K562 (cell line): Measurements from ENCODE around the gene GART. TPM values are rescaled to one million over a fixed set of nuclear protein-coding genes. Genes with fewer than 3 reads are reported as not detected.

Experiments
- ATF1 ChIP-seq, 2 experiments: fragments of 450-650 bp in 1 of 2; IDR thresholded peaks; 2 replicates each; pipeline ENCODE4 v1.6.1; 2016; ENCODE audit warnings: missing compliant biosample characterization in 1 of 2, missing genetic modification characterization in 1 of 2
- FIP1L1 ChIP-seq: fragments of 200-400 bp; formaldehyde crosslinking; IDR thresholded peaks from 2 replicates; pipeline ENCODE4 v1.6.1; 2018; ENCODE audit warnings: mild to moderate bottlenecking, low read depth, low read length; ENCODE audit not compliant: poor library complexity, severe bottlenecking
- HDAC3 ChIP-seq: fragments of 450-650 bp; IDR thresholded peaks from 2 replicates; pipeline ENCODE4 v1.6.1; 2018; ENCODE audit warnings: borderline replicate concordance, mild to moderate bottlenecking, moderate library complexity; ENCODE audit not compliant: partially characterized antibody
- HES1 ChIP-seq: fragments of 450-650 bp; IDR thresholded peaks from 2 replicates; pipeline ENCODE4 v1.6.1; 2016; ENCODE audit warnings: low read depth, mild to moderate bottlenecking, moderate library complexity
- KLF16 ChIP-seq: IDR thresholded peaks from 2 replicates; pipeline ENCODE4 v1.6.1; 2016; ENCODE audit warnings: antibody characterized with exemption
- MIER1 ChIP-seq: fragments of 450-650 bp; IDR thresholded peaks from 2 replicates; pipeline ENCODE4 v1.6.1; 2016; ENCODE audit warnings: antibody characterized with exemption, mild to moderate bottlenecking, low read depth
- NELFE ChIP-seq: IDR thresholded peaks from 2 replicates; pipeline ENCODE4 v1.6.1; 2011; ENCODE audit warnings: mild to moderate bottlenecking; ENCODE audit not compliant: insufficient read depth, insufficient read length
- PURB ChIP-seq: sonication (generic); formaldehyde crosslinking; IDR thresholded peaks from 2 replicates; pipeline ENCODE4 v1.9.0; 2021; ENCODE audit warnings: low read depth, mild to moderate bottlenecking, missing genetic modification reagents
- SP2 ChIP-seq: IDR thresholded peaks from 2 replicates; pipeline ENCODE4 v1.6.1; 2011; ENCODE audit warnings: mild to moderate bottlenecking, low read depth, low read length, moderate library complexity; ENCODE audit not compliant: poor library complexity, severe bottlenecking; ENCODE audit errors: extremely low read depth
- TRIM24 ChIP-seq, 2 experiments: fragments of 450-650 bp; IDR thresholded peaks; 2 replicates each; pipeline ENCODE4 v1.6.1; 2016
- U2AF1 ChIP-seq: fragments of 200-400 bp; formaldehyde crosslinking; optimal IDR thresholded peaks from 2 replicates; pipeline ENCODE3; 2017; ENCODE audit warnings: mild to moderate bottlenecking, low read depth, low read length, moderate library complexity
- U2AF2 ChIP-seq: fragments of 200-400 bp; formaldehyde crosslinking; optimal IDR thresholded peaks from 2 replicates; pipeline ENCODE3; 2017; ENCODE audit warnings: low read depth, mild to moderate bottlenecking, low read length
- ZNF253 ChIP-seq: fragments of 250-450 bp; sonication (Bioruptor Pico); conservative IDR thresholded peaks from 2 replicates; pipeline ENCODE4 v1.6.1; 2021; ENCODE audit warnings: mild to moderate bottlenecking
- ZNF740 ChIP-seq, 3 experiments: fragments of 200-800 bp in 1 of 3; sonication (Bioruptor generic) in 1 of 3; sonication (generic) in 1 of 3; formaldehyde crosslinking in 1 of 3; IDR thresholded peaks; 2 replicates each; pipeline versions ENCODE4 v1.6.1 to v1.8.0; 2016 to 2022; ENCODE audit warnings: mild to moderate bottlenecking in 2 of 3, missing compliant biosample characterization in 2 of 3, missing genetic modification characterization in 2 of 3, missing genetic modification reagents in 1 of 3
- ZSCAN32 ChIP-seq: fragments of 450-650 bp; formaldehyde crosslinking; IDR thresholded peaks from 2 replicates; pipeline ENCODE4 v1.4.0; 2020; ENCODE audit warnings: mild to moderate bottlenecking, moderate library complexity
- polyA plus RNA-seq, 8 experiments: library from polyadenylated mRNA; depleted of rRNA in 4 of 8; stranded (reverse) in 5 of 8; unstranded in 3 of 8; fragments of >200 nt; fragmentation: Nextera tagmentation in 2 of 8; fragmentation: Illumina TruSeq in 1 of 8; extraction: Ambion mirVana in 2 of 8; extraction: Trizol in 1 of 8; gene quantifications; 2 replicates each; pipeline versions ENCODE4 v1.2.1 to v1.2.3, GENCODE V29; 2011 to 2014; ENCODE audit warnings: inconsistent platforms in 1 of 8, missing spikeins in 1 of 8
- total RNA-seq, 7 experiments: library from RNA; depleted of rRNA in 6 of 7; stranded (reverse); fragments of >200 nt in 6 of 7; fragmentation: Illumina TruSeq in 2 of 7; extraction: Trizol in 2 of 7; gene quantifications; 2 replicates each; pipeline versions ENCODE4 v1.2.1 to v1.2.3, GENCODE V29; 2011 to 2021; ENCODE audit warnings: low replicate concordance in 1 of 7
- TF ChIP-seq, protein P1 (sequence below): sonication (generic); formaldehyde crosslinking; IDR thresholded peaks from 2 replicates; pipeline ENCODE4 v1.8.0; 2023; ENCODE audit warnings: mild to moderate bottlenecking, missing genetic modification reagents
- TF ChIP-seq, protein P2 (sequence below), 2 experiments: IDR thresholded peaks; 2 replicates each; pipeline ENCODE4 v1.6.1; 2011; ENCODE audit warnings: borderline replicate concordance in 1 of 2, control low read depth in 1 of 2, low read depth in 1 of 2, low read length in 1 of 2, mild to moderate bottlenecking in 1 of 2, mixed read lengths in 1 of 2, moderate library complexity in 1 of 2; ENCODE audit not compliant: insufficient read depth in 1 of 2, insufficient read length in 1 of 2, poor library complexity in 1 of 2, severe bottlenecking in 1 of 2; ENCODE audit errors: extremely low read depth in 1 of 2

The GART gene
- total and polyA plus RNA-seq, 9 of the 15 experiments (the other 6 are each of a cell fraction or from before 2014, with no cell fraction given) = 141 to 429 (median 349) TPM

DNA sequence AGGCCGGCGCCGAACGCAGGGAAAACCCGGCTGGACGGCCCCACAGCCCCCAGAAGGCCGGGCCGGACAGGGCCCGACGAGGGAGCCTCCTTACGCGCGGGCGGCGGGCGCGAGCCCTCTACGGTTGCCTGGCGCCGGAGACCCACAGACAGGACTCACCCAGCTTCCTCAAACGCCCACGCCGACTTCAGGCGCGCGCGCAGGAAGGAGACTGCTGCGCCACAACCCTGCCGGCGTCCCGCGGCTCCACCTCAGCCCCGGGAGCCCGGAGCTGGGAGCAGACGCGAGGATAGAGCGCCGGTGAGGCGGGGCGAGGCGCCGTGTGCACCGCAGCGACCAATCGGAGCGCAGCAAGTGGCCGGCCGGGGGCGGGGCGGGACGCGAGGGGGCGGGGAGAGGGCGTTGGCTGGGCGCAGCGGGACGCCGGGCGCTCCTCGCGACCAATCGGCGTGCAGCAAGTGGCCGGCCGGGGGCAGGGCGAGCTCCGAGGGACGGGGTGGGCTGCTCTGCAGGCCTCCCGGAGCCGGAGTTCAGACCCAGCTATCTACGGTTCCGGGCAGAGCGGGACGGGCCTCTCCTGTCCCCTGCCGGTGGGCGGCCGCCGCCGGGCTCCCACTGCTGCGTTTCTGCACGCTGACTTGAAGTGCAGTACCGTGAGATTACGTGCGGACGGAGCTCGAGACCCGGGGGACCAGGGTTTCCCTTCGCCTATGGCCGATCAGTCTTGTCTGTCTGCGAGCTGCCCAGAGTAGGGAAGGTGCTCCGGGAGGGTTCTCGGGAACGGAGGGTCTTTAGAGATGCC is 62.0 kb downstream of the GART start, which contains the start of gene TMEM50B (continued):
- TF ChIP-seq ZNF740 (CRISPR knock-in tag; IDR thresholded peaks at IDR 0.05) = no peak; the same call in 1 of the 2 replicates
- no peak for TF ChIP-seq ZNF740 (tag; IDR thresholded peaks at IDR 0.05)
- TF ChIP-seq ZNF253 (CRISPR knock-in tag) = no peak
- peak; percentile 35 for TF ChIP-seq SP2
- TF ChIP-seq, protein P1, sequence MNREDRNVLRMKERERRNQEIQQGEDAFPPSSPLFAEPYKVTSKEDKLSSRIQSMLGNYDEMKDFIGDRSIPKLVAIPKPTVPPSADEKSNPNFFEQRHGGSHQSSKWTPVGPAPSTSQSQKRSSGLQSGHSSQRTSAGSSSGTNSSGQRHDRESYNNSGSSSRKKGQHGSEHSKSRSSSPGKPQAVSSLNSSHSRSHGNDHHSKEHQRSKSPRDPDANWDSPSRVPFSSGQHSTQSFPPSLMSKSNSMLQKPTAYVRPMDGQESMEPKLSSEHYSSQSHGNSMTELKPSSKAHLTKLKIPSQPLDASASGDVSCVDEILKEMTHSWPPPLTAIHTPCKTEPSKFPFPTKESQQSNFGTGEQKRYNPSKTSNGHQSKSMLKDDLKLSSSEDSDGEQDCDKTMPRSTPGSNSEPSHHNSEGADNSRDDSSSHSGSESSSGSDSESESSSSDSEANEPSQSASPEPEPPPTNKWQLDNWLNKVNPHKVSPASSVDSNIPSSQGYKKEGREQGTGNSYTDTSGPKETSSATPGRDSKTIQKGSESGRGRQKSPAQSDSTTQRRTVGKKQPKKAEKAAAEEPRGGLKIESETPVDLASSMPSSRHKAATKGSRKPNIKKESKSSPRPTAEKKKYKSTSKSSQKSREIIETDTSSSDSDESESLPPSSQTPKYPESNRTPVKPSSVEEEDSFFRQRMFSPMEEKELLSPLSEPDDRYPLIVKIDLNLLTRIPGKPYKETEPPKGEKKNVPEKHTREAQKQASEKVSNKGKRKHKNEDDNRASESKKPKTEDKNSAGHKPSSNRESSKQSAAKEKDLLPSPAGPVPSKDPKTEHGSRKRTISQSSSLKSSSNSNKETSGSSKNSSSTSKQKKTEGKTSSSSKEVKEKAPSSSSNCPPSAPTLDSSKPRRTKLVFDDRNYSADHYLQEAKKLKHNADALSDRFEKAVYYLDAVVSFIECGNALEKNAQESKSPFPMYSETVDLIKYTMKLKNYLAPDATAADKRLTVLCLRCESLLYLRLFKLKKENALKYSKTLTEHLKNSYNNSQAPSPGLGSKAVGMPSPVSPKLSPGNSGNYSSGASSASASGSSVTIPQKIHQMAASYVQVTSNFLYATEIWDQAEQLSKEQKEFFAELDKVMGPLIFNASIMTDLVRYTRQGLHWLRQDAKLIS = peak; percentile 88
- no peak for TF ChIP-seq HDAC3
- TF ChIP-seq, protein P2, sequence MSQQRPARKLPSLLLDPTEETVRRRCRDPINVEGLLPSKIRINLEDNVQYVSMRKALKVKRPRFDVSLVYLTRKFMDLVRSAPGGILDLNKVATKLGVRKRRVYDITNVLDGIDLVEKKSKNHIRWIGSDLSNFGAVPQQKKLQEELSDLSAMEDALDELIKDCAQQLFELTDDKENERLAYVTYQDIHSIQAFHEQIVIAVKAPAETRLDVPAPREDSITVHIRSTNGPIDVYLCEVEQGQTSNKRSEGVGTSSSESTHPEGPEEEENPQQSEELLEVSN (IDR thresholded peaks at IDR 0.05; ENCODE audit: borderline replicate concordance in 1 of 2, extremely low read depth in 1 of 2, insufficient read depth in 1 of 2, insufficient read length in 1 of 2, low read depth in 1 of 2, low read length in 1 of 2, poor library complexity in 1 of 2, severe bottlenecking in 1 of 2) = peak; percentile 8 to 49
- TF ChIP-seq ZSCAN32 (CRISPR knock-in tag) = peak; percentile 33; the same call in 1 of the 2 replicates
- TF ChIP-seq MIER1 = no peak
- TF ChIP-seq U2AF2 = no peak
- TF ChIP-seq HES1 = no peak
- no peak for TF ChIP-seq U2AF1
- TF ChIP-seq FIP1L1 = peak; percentile 83
- TF ChIP-seq PURB (CRISPR knock-in tag) = no peak
- peak; percentile 71 for TF ChIP-seq ATF1 (CRISPR knock-in tag; IDR thresholded peaks at IDR 0.05)
- TF ChIP-seq ATF1 (tag; IDR thresholded peaks at IDR 0.05) = no peak
- no peak for TF ChIP-seq KLF16
- no peak for TF ChIP-seq NELFE
- TF ChIP-seq TRIM24 (IDR thresholded peaks at IDR 0.05) = peak in 1 of 2 experiments; percentile 70; a peak in 2 of 4 replicates
